H9 (cell line): ENCODE data around the gene LRRC28. TPM values are rescaled to one million over a fixed set of nuclear protein-coding genes. Genes with fewer than 3 reads are reported as not detected.
A peak's percentile ranks its signal among the peaks of the same experiment; 100 is the strongest.

ENCODE experiments used
- DNase-seq: peaks from one replicate; pipeline ENCODE4 v3.0.0-alpha.2; 2017
- H2AFZ ChIP-seq: one replicate; pipeline ENCODE4 v1.6.1; 2013; ENCODE audit warnings: mild to moderate bottlenecking, low read length, control low read depth, moderate library complexity
- H2AK5ac ChIP-seq: 2 replicates; pipeline ENCODE4 v1.6.1; 2013; ENCODE audit warnings: low read length, control low read depth, mixed read lengths; ENCODE audit not compliant: insufficient read length
- H2BK120ac ChIP-seq: one replicate; pipeline ENCODE4 v1.6.1; 2013; ENCODE audit warnings: low read depth, mild to moderate bottlenecking, low read length, control low read depth, inconsistent platforms; ENCODE audit not compliant: poor library complexity, severe bottlenecking
- H2BK12ac ChIP-seq: 2 replicates; pipeline ENCODE4 v1.6.1; 2013; ENCODE audit warnings: low read length, control low read depth, mixed read lengths, low read depth; ENCODE audit not compliant: insufficient read length
- H2BK15ac ChIP-seq: 2 replicates; pipeline ENCODE4 v1.6.1; 2013; ENCODE audit warnings: low read depth, low read length, control low read depth
- H2BK20ac ChIP-seq: one replicate; pipeline ENCODE4 v1.6.1; 2013; ENCODE audit warnings: low read depth, mild to moderate bottlenecking, low read length, control low read depth, inconsistent platforms; ENCODE audit not compliant: poor library complexity, severe bottlenecking
- H2BK5ac ChIP-seq: 2 replicates; pipeline ENCODE4 v1.6.1; 2013; ENCODE audit warnings: low read length, control low read depth, mixed read lengths; ENCODE audit not compliant: insufficient read length
- H3K14ac ChIP-seq: 2 replicates; pipeline ENCODE4 v1.6.1; 2013; ENCODE audit warnings: low read length, control low read depth; ENCODE audit not compliant: insufficient read depth
- H3K18ac ChIP-seq: 2 replicates; pipeline ENCODE4 v1.6.1; 2013; ENCODE audit warnings: low read depth, mild to moderate bottlenecking, mixed read lengths, low read length, control low read depth; ENCODE audit not compliant: insufficient read length
- H3K23ac ChIP-seq: 2 replicates; pipeline ENCODE4 v1.6.1; 2013; ENCODE audit warnings: low read length, control low read depth, mixed read lengths, low read depth; ENCODE audit not compliant: insufficient read length
- H3K23me2 ChIP-seq: 2 replicates; pipeline ENCODE4 v1.6.1; 2013; ENCODE audit warnings: low read depth, mild to moderate bottlenecking, mixed read lengths, low read length, control low read depth; ENCODE audit not compliant: insufficient read length, poor library complexity, severe bottlenecking
- H3K27ac ChIP-seq: 2 replicates; pipeline ENCODE4 v1.5.1; 2013; ENCODE audit warnings: low read length, control low read depth, mixed read lengths, low read depth; ENCODE audit not compliant: insufficient read length
- H3K27me3 ChIP-seq: 2 replicates; pipeline ENCODE4 v1.6.1; 2013; ENCODE audit warnings: low read length, control low read depth, inconsistent platforms; ENCODE audit not compliant: insufficient read depth
- H3K4ac ChIP-seq: 2 replicates; pipeline ENCODE4 v1.6.1; 2013; ENCODE audit warnings: low read depth, mild to moderate bottlenecking, control low read depth, inconsistent platforms, low read length, moderate library complexity
- H3K4me1 ChIP-seq: 2 replicates; pipeline ENCODE4 v1.6.1; 2013; ENCODE audit warnings: low read length, control low read depth, inconsistent platforms; ENCODE audit not compliant: insufficient read depth
- H3K4me2 ChIP-seq: 2 replicates; pipeline ENCODE4 v1.6.1; 2013; ENCODE audit warnings: low read length, control low read depth, mixed read lengths; ENCODE audit not compliant: insufficient read length, insufficient read depth
- H3K56ac ChIP-seq: 2 replicates; pipeline ENCODE4 v1.6.1; 2013; ENCODE audit warnings: low read depth, mild to moderate bottlenecking, mixed read lengths, low read length, control low read depth; ENCODE audit not compliant: insufficient read length
- H3K79me1 ChIP-seq: 2 replicates; pipeline ENCODE4 v1.6.1; 2013; ENCODE audit warnings: low read depth, mild to moderate bottlenecking, moderate library complexity, low read length, control low read depth, inconsistent platforms; ENCODE audit not compliant: insufficient read depth, poor library complexity, severe bottlenecking
- H3K79me2 ChIP-seq: 2 replicates; pipeline ENCODE4 v1.6.1; 2013; ENCODE audit warnings: low read length, control low read depth, inconsistent platforms; ENCODE audit not compliant: insufficient read depth
- H3K9ac ChIP-seq: 2 replicates; pipeline ENCODE4 v1.6.1; 2013; ENCODE audit warnings: low read length, control low read depth, mixed read lengths; ENCODE audit not compliant: insufficient read length; ENCODE audit errors: extremely low read depth
- H3K9me3 ChIP-seq: one replicate; pipeline ENCODE4 v1.6.1; 2013; ENCODE audit warnings: low read depth, low read length, inconsistent platforms; ENCODE audit not compliant: control insufficient read depth
- H3T11ph ChIP-seq: one replicate; pipeline ENCODE4 v1.6.1; 2013; ENCODE audit warnings: mild to moderate bottlenecking, low read length, control low read depth, inconsistent platforms
- H4K20me1 ChIP-seq: one replicate; pipeline ENCODE4 v1.6.1; 2013; ENCODE audit not compliant: control insufficient read depth, insufficient read length, insufficient read depth
- H4K5ac ChIP-seq: 2 replicates; pipeline ENCODE4 v1.6.1; 2013; ENCODE audit warnings: low read depth, mild to moderate bottlenecking, mixed read lengths, low read length, control low read depth; ENCODE audit not compliant: insufficient read length
- H4K8ac ChIP-seq: replicated peaks from 2 replicates; pipeline ENCODE4 v1.6.1; 2013; ENCODE audit warnings: low read length, control low read depth, mixed read lengths, low read depth; ENCODE audit not compliant: insufficient read length
- H4K91ac ChIP-seq: 2 replicates; pipeline ENCODE4 v1.6.1; 2013; ENCODE audit warnings: low read depth, mild to moderate bottlenecking, moderate library complexity, mixed read lengths, low read length, control low read depth; ENCODE audit not compliant: insufficient read length
- H3K27ac Mint-ChIP-seq, 3 experiments: 2 replicates in 2 of 3; 3 replicates in 1 of 3; pipeline ENCODE4 v1.8.0; 2020 to 2021; ENCODE audit warnings: mixed read lengths in 3 of 3, mild to moderate bottlenecking in 1 of 3, moderate library complexity in 1 of 3
- H3K27me3 Mint-ChIP-seq: 2 replicates; pipeline ENCODE4 v1.8.0; 2021; ENCODE audit warnings: low read depth, mild to moderate bottlenecking, moderate library complexity, mixed read lengths
- H3K36me3 Mint-ChIP-seq, 3 experiments: 2 replicates in 2 of 3; 3 replicates in 1 of 3; pipeline ENCODE4 v1.8.0; 2020 to 2021; ENCODE audit warnings: low read depth in 3 of 3, mixed read lengths in 3 of 3; ENCODE audit not compliant: insufficient read depth in 1 of 3
- H3K4me1 Mint-ChIP-seq, 2 experiments: 2 replicates each; pipeline ENCODE4 v1.8.0; 2020; ENCODE audit warnings: mixed read lengths in 2 of 2
- H3K4me3 Mint-ChIP-seq, 2 experiments: 2 replicates in 1 of 2; 3 replicates in 1 of 2; pipeline ENCODE4 v1.8.0; 2020 to 2021; ENCODE audit warnings: mild to moderate bottlenecking in 2 of 2, mixed read lengths in 2 of 2, moderate library complexity in 1 of 2
- H3K9me3 Mint-ChIP-seq, 2 experiments: 2 replicates in 1 of 2; 3 replicates in 1 of 2; pipeline ENCODE4 v1.8.0; 2020; ENCODE audit warnings: mild to moderate bottlenecking in 2 of 2, mixed read lengths in 2 of 2, moderate library complexity in 1 of 2
- CTCF ChIP-seq: fragments of 200-600 bp; sonication (generic); conservative IDR thresholded peaks from 3 replicates; pipeline ENCODE4 v1.8.0; 2021; ENCODE audit warnings: antibody characterized with exemption, mild to moderate bottlenecking
- WGBS: extraction: QIAGEN DNeasy Blood & Tissue Kit; methylation state at CpG from one replicate; pipeline ENCODE4 v1.1.7; 2013; ENCODE audit warnings: missing lambda C conversion rate, low lambda C conversion rate, mixed read lengths; ENCODE audit not compliant: insufficient read length; ENCODE audit errors: extremely low coverage; 5-methylcytosine and 5-hydroxymethylcytosine counted together
- long read RNA-seq: library from polyadenylated mRNA; unstranded; transcript quantifications from one replicate; pipeline ENCODE4 v2.0.0, GENCODE V29; 2020
- total RNA-seq: library from RNA; stranded (reverse); gene quantifications from 2 replicates; pipeline ENCODE4 v1.2.1, GENCODE V29; 2021

The LRRC28 gene
- total RNA-seq: 15.0 and 17.6 TPM in 2 replicates
- long read RNA-seq, full-length matches to known transcripts: 65 of 100 reads
- long read RNA-seq, partial matches to known transcripts: 7 of 100 reads
- long read RNA-seq, other reads (novel, unspliced or antisense): 28 of 100 reads

GRCh38 chr15:99250857-99251841 is at the start of gene LRRC28:
LRRC28 (plus strand) TSS chr15:99251481; CDS start chr15:99255958, 4,477 bp downstream.
- no peak within 1 kb of the TSS for H3K23ac ChIP-seq
- H2BK15ac ChIP-seq: no peak within 1 kb of the TSS
- H4K8ac ChIP-seq: no peak within 1 kb of the TSS
- peak within 1 kb of the TSS in 1 of 2 experiments; percentile 86; a peak in 3 of 5 replicates for H3K4me3 Mint-ChIP-seq
- no peaks in the 10 kb centered on the region for H4K20me1 ChIP-seq
- H3K4ac ChIP-seq: no peak within 1 kb of the TSS
- no peak for TF ChIP-seq CTCF
- H3K4me1 ChIP-seq: no peaks in the 10 kb centered on the region; the same call in 1 of the 2 replicates
- peak within 1 kb of the TSS; percentile 90 for H2AFZ ChIP-seq
- H3K27ac Mint-ChIP-seq: peak within 1 kb of the TSS; percentile 89 to 98 (median 97); a peak in 6 of 7 replicates
- H2AK5ac ChIP-seq: no peak within 1 kb of the TSS
- peaks cover 0 to under 1% (median 0%) of the 10 kb centered on the region in 3 experiments; a peak in 1 of 7 replicates for H3K36me3 Mint-ChIP-seq
- no peaks in the 10 kb centered on the region; the same call in 1 of the 2 replicates for H3K79me2 ChIP-seq
- peak within 1 kb of the TSS; percentile 99 for H3K4me2 ChIP-seq
- H3K9ac ChIP-seq: peak within 1 kb of the TSS; percentile 86
- H3K9me3 Mint-ChIP-seq: no peaks in the 10 kb centered on the region
- peaks cover 3% of the 10 kb centered on the region for H3K23me2 ChIP-seq
- H2BK120ac ChIP-seq: no peak within 1 kb of the TSS
- H2BK12ac ChIP-seq: no peak within 1 kb of the TSS
- H3T11ph ChIP-seq: no peak within 1 kb of the TSS
- WGBS: no CpG with 5 or more reads among the region's 90 CpGs
- H2BK5ac ChIP-seq: no peak within 1 kb of the TSS
- no peak within 1 kb of the TSS for H2BK20ac ChIP-seq
- H3K4me1 Mint-ChIP-seq: peaks cover 16 to 17% of the 10 kb centered on the region in 2 experiments; a peak in 3 of 4 replicates
- no peak within 1 kb of the TSS for H3K18ac ChIP-seq
- H3K27ac ChIP-seq: peak within 1 kb of the TSS; percentile 73
- peak within 1 kb of the TSS; percentile 15 for H4K5ac ChIP-seq
- H3K27me3 Mint-ChIP-seq: no peaks in the 10 kb centered on the region
- H3K79me1 ChIP-seq: no peaks in the 10 kb centered on the region
- H4K91ac ChIP-seq: no peak within 1 kb of the TSS
- H3K27me3 ChIP-seq: no peaks in the 10 kb centered on the region
- H3K9me3 ChIP-seq: no peaks in the 10 kb centered on the region
- no peak within 1 kb of the TSS for H3K56ac ChIP-seq
- peak within 1 kb of the TSS; percentile 70; the same call in 1 of the 2 replicates for H3K14ac ChIP-seq
- DNase-seq: peak; percentile 99
